ENCODE data around the gene IFITM2. TPM values are rescaled to one million over a fixed set of nuclear protein-coding genes. Genes with fewer than 3 reads are reported as not detected.
"Not testable (repeated sequence)": the region's sequence is repeated elsewhere in the genome, so short reads cannot be mapped to it uniquely, and the experiment has no call there.

Gene IFITM2
- total and polyA plus RNA-seq, 4 donors, result 8.5 to 1,441 (median 404) TPM

GRCh38 chr11:316891-317301, 9.3 kb downstream of the IFITM2 start:
- Histone ChIP-seq H3K27ac (ENCODE audit: low read depth in 1 of 2, low read length in 2 of 2) (peak overlapping the region; percentile 81 to 92), H3K9me3 (ENCODE audit: control insufficient read depth in 4 of 4, low read length in 3 of 4) (no peaks in the 10 kb centered on the region), H3K4me1 (ENCODE audit: control insufficient read depth in 4 of 4, insufficient read depth in 4 of 4, low read length in 3 of 4) (peaks cover 0 to 43% (median 18%) of the 10 kb centered on the region in 4 donors), H3K9ac (ENCODE audit: low read depth in 1 of 2, low read length in 2 of 2) (no peak overlapping the region), H3K27me3 (ENCODE audit: control insufficient read depth in 4 of 4, insufficient read depth in 4 of 4, low read length in 3 of 4) (no peaks in the 10 kb centered on the region), H3K4me3 (ENCODE audit: low read depth in 1 of 3, low read length in 3 of 3) (peak overlapping the region in 1 of 3 donors; percentile 48), H3K36me3 (ENCODE audit: control insufficient read depth in 4 of 4, insufficient read depth in 3 of 4, low read depth in 1 of 4, low read length in 3 of 4) (no peaks in the 10 kb centered on the region)
- no peak for DNase-seq (ENCODE audit: low spot score)
- TF ChIP-seq RAD21 (IDR thresholded peaks at IDR 0.05), result no peak
- TF ChIP-seq, protein P1, sequence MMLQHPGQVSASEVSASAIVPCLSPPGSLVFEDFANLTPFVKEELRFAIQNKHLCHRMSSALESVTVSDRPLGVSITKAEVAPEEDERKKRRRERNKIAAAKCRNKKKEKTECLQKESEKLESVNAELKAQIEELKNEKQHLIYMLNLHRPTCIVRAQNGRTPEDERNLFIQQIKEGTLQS (IDR thresholded peaks at IDR 0.05), result no peak
- TF ChIP-seq, protein P2, sequence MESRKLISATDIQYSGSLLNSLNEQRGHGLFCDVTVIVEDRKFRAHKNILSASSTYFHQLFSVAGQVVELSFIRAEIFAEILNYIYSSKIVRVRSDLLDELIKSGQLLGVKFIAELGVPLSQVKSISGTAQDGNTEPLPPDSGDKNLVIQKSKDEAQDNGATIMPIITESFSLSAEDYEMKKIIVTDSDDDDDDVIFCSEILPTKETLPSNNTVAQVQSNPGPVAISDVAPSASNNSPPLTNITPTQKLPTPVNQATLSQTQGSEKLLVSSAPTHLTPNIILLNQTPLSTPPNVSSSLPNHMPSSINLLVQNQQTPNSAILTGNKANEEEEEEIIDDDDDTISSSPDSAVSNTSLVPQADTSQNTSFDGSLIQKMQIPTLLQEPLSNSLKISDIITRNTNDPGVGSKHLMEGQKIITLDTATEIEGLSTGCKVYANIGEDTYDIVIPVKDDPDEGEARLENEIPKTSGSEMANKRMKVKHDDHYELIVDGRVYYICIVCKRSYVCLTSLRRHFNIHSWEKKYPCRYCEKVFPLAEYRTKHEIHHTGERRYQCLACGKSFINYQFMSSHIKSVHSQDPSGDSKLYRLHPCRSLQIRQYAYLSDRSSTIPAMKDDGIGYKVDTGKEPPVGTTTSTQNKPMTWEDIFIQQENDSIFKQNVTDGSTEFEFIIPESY (IDR thresholded peaks at IDR 0.05), result no peak
- TF ChIP-seq SP1 (IDR thresholded peaks at IDR 0.05), result no peak
- no peak for TF ChIP-seq NR2F2 (IDR thresholded peaks at IDR 0.05)
- TF ChIP-seq TAF1 (conservative IDR thresholded peaks at IDR 0.05), result no peak
- no peak for TF ChIP-seq EGR1 (IDR thresholded peaks at IDR 0.05; ENCODE audit: low read depth in 2 of 2)
- WGBS, result 70% methylated on average over 7 of the region's 7 CpGs

- DNase-seq (ENCODE audit: low spot score); H3K9me3 ChIP-seq (ENCODE audit: control insufficient read depth in 4 of 4, low read length in 3 of 4); H3K27me3 ChIP-seq (ENCODE audit: control insufficient read depth in 4 of 4, insufficient read depth in 4 of 4, low read length in 3 of 4); H3K4me3 ChIP-seq (ENCODE audit: low read depth in 1 of 3, low read length in 3 of 3); H3K36me3 ChIP-seq (ENCODE audit: control insufficient read depth in 4 of 4, insufficient read depth in 3 of 4, low read depth in 1 of 4, low read length in 3 of 4): not testable (repeated sequence)
- WGBS, result 33% methylated on average over 15 of the region's 30 CpGs
- Histone ChIP-seq H3K4me1 (ENCODE audit: control insufficient read depth in 4 of 4, insufficient read depth in 4 of 4, low read length in 3 of 4) (peaks cover 0 to 34% (median 14%) of the 10 kb centered on the region in 4 donors), H3K27ac (ENCODE audit: low read depth in 1 of 2, low read length in 2 of 2) (peak overlapping the region; percentile 3 to 92), H3K9ac (ENCODE audit: low read depth in 1 of 2, low read length in 2 of 2) (peak overlapping the region in 1 of 2 donors; percentile 4)
These were observed 10.2 kb downstream of the IFITM2 start for GRCh38 chr11:317668-318404.

DNA sequence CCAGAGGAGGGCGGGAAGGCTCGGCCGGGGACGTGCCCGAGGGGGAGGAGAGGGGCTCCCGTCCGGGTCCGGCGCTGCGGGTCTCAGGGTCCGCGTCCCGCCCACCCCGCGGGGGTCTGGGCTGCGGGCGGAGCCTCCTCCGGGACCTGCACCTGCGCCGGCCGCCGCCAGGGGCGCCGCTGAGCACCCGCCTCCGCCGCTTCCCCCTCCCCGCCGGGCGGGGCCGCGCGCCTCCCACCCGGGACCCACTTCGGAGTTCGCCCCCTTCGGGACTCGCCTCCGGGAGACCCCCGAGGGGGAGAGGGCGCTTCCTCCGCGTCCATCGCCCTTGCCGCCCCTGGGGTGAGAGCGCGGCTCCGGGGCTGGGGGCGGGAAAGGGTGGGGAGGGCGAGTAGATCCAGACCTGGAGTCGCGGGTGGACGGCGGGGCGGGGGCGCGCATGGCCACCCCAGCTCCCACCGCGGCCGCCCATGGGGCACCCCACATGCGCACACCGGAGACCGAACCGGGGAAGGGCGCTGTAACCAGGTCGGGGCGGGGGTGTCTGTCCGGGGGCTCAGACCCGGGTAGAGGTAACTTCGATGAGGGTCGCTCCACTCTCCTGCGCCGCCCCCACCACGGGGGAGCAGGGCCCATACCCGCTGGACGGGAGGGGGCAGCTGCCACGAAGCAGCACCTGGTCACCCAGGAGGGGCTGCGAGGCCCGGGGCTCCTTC, 10.9 kb downstream of the IFITM2 start:
- H3K9me3 ChIP-seq (ENCODE audit: control insufficient read depth in 4 of 4, low read length in 3 of 4); H3K9ac ChIP-seq (ENCODE audit: low read depth in 1 of 2, low read length in 2 of 2); H3K27me3 ChIP-seq (ENCODE audit: control insufficient read depth in 4 of 4, insufficient read depth in 4 of 4, low read length in 3 of 4); H3K36me3 ChIP-seq (ENCODE audit: control insufficient read depth in 4 of 4, insufficient read depth in 3 of 4, low read depth in 1 of 4, low read length in 3 of 4); DNase-seq (ENCODE audit: low spot score): not testable (repeated sequence)
- H3K4me1 ChIP-seq (ENCODE audit: control insufficient read depth in 4 of 4, insufficient read depth in 4 of 4, low read length in 3 of 4), result peaks cover 0 to 26% (median 9%) of the 10 kb centered on the region in 4 donors
- H3K4me3 ChIP-seq (ENCODE audit: low read depth in 1 of 3, low read length in 3 of 3), result peak overlapping the region; percentile 41 to 49 (median 45)
- peak overlapping the region; percentile 98 to 99 for H3K27ac ChIP-seq (ENCODE audit: low read depth in 1 of 2, low read length in 2 of 2)
- under 1% methylated on average over 17 of the region's 79 CpGs for WGBS

Data from liver (tissue), 9 donors.